CD4-positive, alpha-beta memory T cell (primary cell): ENCODE results near the gene JAK1. TPM values are rescaled to one million over a fixed set of nuclear protein-coding genes. Genes with fewer than 3 reads are reported as not detected.
A peak's percentile ranks its signal among the peaks of the same experiment; 100 is the strongest.

Experiments used
- CTCF ChIA-PET: fragments of 350-600 bp; sonication (Branson Sonifier 250); formaldehyde crosslinking; loops from one replicate; lab custom pipeline; 2021; ENCODE audit warnings: inconsistent platforms; ENCODE audit not compliant: partially characterized antibody; lab: Charles Lee
- POLR2A ChIA-PET: fragments of 350-600 bp; sonication (Branson Sonifier 250); formaldehyde crosslinking; loops from one replicate; lab custom pipeline; 2021; ENCODE audit not compliant: partially characterized antibody; lab: Charles Lee
- DNase-seq, 5 donors: peaks; one replicate each; pipeline versions ENCODE4 v3.0.0 to v3.0.0-alpha.2; 2020 to 2022; ENCODE audit warnings: mixed read lengths in 1 of 5
- H3K27ac ChIP-seq: one replicate; pipeline ENCODE4 v1.7.0; 2013; ENCODE audit warnings: low read depth, low read length
- H3K27me3 ChIP-seq: 2 replicates; pipeline ENCODE4 v1.7.0; 2013; ENCODE audit warnings: mild to moderate bottlenecking, low read length, moderate library complexity; ENCODE audit not compliant: insufficient read depth
- H3K36me3 ChIP-seq: 2 replicates; pipeline ENCODE4 v1.7.0; 2013; ENCODE audit warnings: mild to moderate bottlenecking, low read length, moderate library complexity; ENCODE audit not compliant: insufficient read depth
- H3K4me1 ChIP-seq: 2 replicates; pipeline ENCODE4 v1.7.0; 2013; ENCODE audit warnings: mild to moderate bottlenecking, low read length, moderate library complexity; ENCODE audit not compliant: insufficient read depth
- H3K4me3 ChIP-seq, 2 donors: one replicate each; pipeline ENCODE4 v1.7.0; 2013; ENCODE audit warnings: low read length in 2 of 2, mild to moderate bottlenecking in 1 of 2
- H3K9me3 ChIP-seq, 2 donors: one replicate each; pipeline ENCODE4 v1.7.0; 2013; ENCODE audit warnings: low read length in 2 of 2, control low read depth in 1 of 2; ENCODE audit not compliant: control insufficient read depth in 1 of 2
- H3K27ac Mint-ChIP-seq, 7 donors: one replicate each; pipeline ENCODE4 v1.8.0; 2020 to 2021; ENCODE audit warnings: mixed read lengths in 7 of 7, mild to moderate bottlenecking in 6 of 7, inconsistent platforms in 3 of 7, moderate library complexity in 3 of 7
- H3K27me3 Mint-ChIP-seq, 2 donors: one replicate each; pipeline ENCODE4 v1.8.0; 2020 to 2021; ENCODE audit warnings: mixed read lengths in 2 of 2
- H3K36me3 Mint-ChIP-seq, 2 donors: one replicate each; pipeline ENCODE4 v1.8.0; 2020 to 2021; ENCODE audit warnings: mixed read lengths in 2 of 2, inconsistent platforms in 1 of 2, mild to moderate bottlenecking in 1 of 2
- H3K4me1 Mint-ChIP-seq, 4 donors: one replicate each; pipeline ENCODE4 v1.8.0; 2020 to 2021; ENCODE audit warnings: mixed read lengths in 4 of 4, mild to moderate bottlenecking in 1 of 4
- H3K4me3 Mint-ChIP-seq, 8 donors: one replicate each; pipeline ENCODE4 v1.8.0; 2020 to 2021; ENCODE audit warnings: mixed read lengths in 8 of 8, mild to moderate bottlenecking in 7 of 8, moderate library complexity in 6 of 8, inconsistent platforms in 3 of 8
- H3K9me3 Mint-ChIP-seq, 8 donors: one replicate each; pipeline ENCODE4 v1.8.0; 2020 to 2021; ENCODE audit warnings: mixed read lengths in 8 of 8, mild to moderate bottlenecking in 5 of 8, inconsistent platforms in 3 of 8, moderate library complexity in 1 of 8
- intact Hi-C: fragments of 100-400 bp; cut with micrococcal nuclease; formaldehyde crosslinking; loops from one replicate; pipeline ENCODE4 v1.15.1; 2023
- polyA plus RNA-seq, 2 donors: library from polyadenylated mRNA; unstranded; fragments of 300-500 nt; fragmentation: Illumina TruSeq; gene quantifications; one replicate each; pipeline ENCODE4 v1.2.3, GENCODE V29; 2021
- total RNA-seq, 2 experiments: library from RNA; stranded (reverse); gene quantifications; one replicate each; pipeline ENCODE4 v1.2.3, GENCODE V29; 2021

JAK1 gene
- total and polyA plus RNA-seq, 4 experiments from 2014 or later: 163 to 372 (median 314) TPM

- no peaks in the 10 kb centered on the region for H3K4me1 ChIP-seq
- POLR2A ChIA-PET: interaction anchor here (0.8 kb wide), 1 partner anchor 14 kb away, joined by 3 read pairs; no protein-coding TSS in a partner anchor
- Mint-ChIP-seq H3K27ac (peak overlapping the region in 1 of 7 donors; percentile 61), H3K9me3 (no peaks in the 10 kb centered on the region), H3K4me1 (peaks cover 0 to 6% (median under 1%) of the 10 kb centered on the region in 4 donors), H3K36me3 (no peaks in the 10 kb centered on the region), H3K4me3 (peak overlapping the region in 1 of 8 donors; percentile 78), H3K27me3 (no peaks in the 10 kb centered on the region)
- H3K27me3 ChIP-seq: no peaks in the 10 kb centered on the region
- no peak for DNase-seq
- CTCF ChIA-PET: no interaction called here
- no peak overlapping the region for H3K4me3 ChIP-seq
- no peak overlapping the region for H3K27ac ChIP-seq
- intact Hi-C loops: no loop called here
- no peaks in the 10 kb centered on the region for H3K36me3 ChIP-seq
- H3K9me3 ChIP-seq: no peaks in the 10 kb centered on the region
Measured at GRCh38 chr1:64973061-64973647, 6.8 kb upstream of the JAK1 start.

GRCh38 chr1:64969305-64970046, 3.1 kb upstream of the JAK1 start:
- ChIA-PET POLR2A (interaction anchor here (1.8 kb wide), 1 partner anchor 9 kb away, joined by 5 read pairs; no protein-coding TSS in a partner anchor), CTCF (interaction anchor here (0.7 to 1.1 kb wide), 2 partner anchors 17 to 106 kb away, joined by 3 to 4 read pairs; no protein-coding TSS in a partner anchor)
- no peaks in the 10 kb centered on the region for H3K9me3 ChIP-seq
- H3K36me3 ChIP-seq: no peaks in the 10 kb centered on the region
- intact Hi-C loops: loop anchor here (10.0 kb wide), 1 partner anchor 225 kb away; the partner anchor contains the start of gene RAVER2
- H3K9me3 Mint-ChIP-seq: no peaks in the 10 kb centered on the region
- no peak for DNase-seq
- peaks cover 16% of the 10 kb centered on the region for H3K4me1 ChIP-seq
- no peak overlapping the region for H3K4me3 Mint-ChIP-seq
- H3K4me1 Mint-ChIP-seq: peaks cover 18 to 26% (median 25%) of the 10 kb centered on the region in 4 donors
- H3K27me3 ChIP-seq: no peaks in the 10 kb centered on the region
- H3K27ac Mint-ChIP-seq: no peak overlapping the region
- H3K4me3 ChIP-seq: no peak overlapping the region
- H3K36me3 Mint-ChIP-seq: peaks cover 0 to 13% of the 10 kb centered on the region in 2 donors
- H3K27ac ChIP-seq: no peak overlapping the region
- H3K27me3 Mint-ChIP-seq: no peaks in the 10 kb centered on the region

- H3K9me3 ChIP-seq: no peaks in the 10 kb centered on the region
- no peaks in the 10 kb centered on the region for H3K27me3 Mint-ChIP-seq
- H3K9me3 Mint-ChIP-seq: no peaks in the 10 kb centered on the region
- DNase-seq: no peak
- peak overlapping the region; percentile 80 to 97 (median 93) for H3K27ac Mint-ChIP-seq
- intact Hi-C loops: loop anchor here (2.0 to 10.0 kb wide), 4 partner anchors 45 to 453 kb away; partner anchors contain the start of genes LEPR, LEPROT and RAVER2
- H3K4me3 Mint-ChIP-seq: peak overlapping the region; percentile 22 to 95 (median 90)
- no peaks in the 10 kb centered on the region for H3K36me3 ChIP-seq
- no peak overlapping the region for H3K27ac ChIP-seq
- peaks cover 0 to 13% of the 10 kb centered on the region in 2 donors for H3K36me3 Mint-ChIP-seq
- CTCF ChIA-PET: interaction anchor here (0.9 to 2.6 kb wide), 2 partner anchors 12 to 108 kb away, joined by 3 to 12 read pairs; no protein-coding TSS in a partner anchor
- POLR2A ChIA-PET: interaction anchor here (0.9 to 4.6 kb wide), 10 partner anchors 12 to 102 kb away, joined by 3 to 62 read pairs (median 14); no protein-coding TSS in a partner anchor
- H3K4me1 ChIP-seq: peaks cover 37% of the 10 kb centered on the region
- no peak overlapping the region for H3K4me3 ChIP-seq
- peaks cover 30 to 40% (median 35%) of the 10 kb centered on the region in 4 donors for H3K4me1 Mint-ChIP-seq
- H3K27me3 ChIP-seq: no peaks in the 10 kb centered on the region
Measured at GRCh38 chr1:64967381-64967780, 1.0 kb upstream of the JAK1 start.

GRCh38 chr1:64965366-64966157, 787 bp downstream of the JAK1 start:
- H3K4me3 ChIP-seq: peak overlapping the region; percentile 93 to 95
- Mint-ChIP-seq H3K4me1 (peaks cover 38 to 50% (median 44%) of the 10 kb centered on the region in 4 donors), H3K27me3 (no peaks in the 10 kb centered on the region), H3K36me3 (peaks cover 0 to 16% of the 10 kb centered on the region in 2 donors), H3K27ac (peak overlapping the region; percentile 91 to 97 (median 97)), H3K9me3 (no peaks in the 10 kb centered on the region), H3K4me3 (peak overlapping the region; percentile 81 to 97 (median 94))
- POLR2A ChIA-PET: interaction anchor here (0.6 to 4.6 kb wide), 36 partner anchors 8 to 1372 kb away, joined by 3 to 62 read pairs (median 5); partner anchors contain the start of gene PGM1
- H3K4me1 ChIP-seq: peaks cover 56% of the 10 kb centered on the region
- H3K36me3 ChIP-seq: no peaks in the 10 kb centered on the region
- H3K27me3 ChIP-seq: no peaks in the 10 kb centered on the region
- no peaks in the 10 kb centered on the region for H3K9me3 ChIP-seq
- intact Hi-C loops: loop anchor here (1.0 to 10.0 kb wide), 9 partner anchors 17 to 455 kb away; partner anchors contain the start of genes LEPR, LEPROT and RAVER2
- peak overlapping the region; percentile 96 for H3K27ac ChIP-seq
- CTCF ChIA-PET: interaction anchor here (0.9 to 2.6 kb wide), 8 partner anchors 14 to 138 kb away, joined by 3 to 12 read pairs (median 3); no protein-coding TSS in a partner anchor
- peak; percentile 78 to 87 (median 82) for DNase-seq

GRCh38 chr1:64963466-64963865, 2.9 kb downstream of the JAK1 start:
- Histone ChIP-seq H3K27ac (peak overlapping the region; percentile 96), H3K36me3 (no peaks in the 10 kb centered on the region), H3K9me3 (no peaks in the 10 kb centered on the region), H3K4me1 (peaks cover 76% of the 10 kb centered on the region), H3K27me3 (no peaks in the 10 kb centered on the region), H3K4me3 (peak overlapping the region in 1 of 2 donors; percentile 93)
- no peak for DNase-seq
- Mint-ChIP-seq H3K27me3 (no peaks in the 10 kb centered on the region), H3K27ac (peak overlapping the region; percentile 71 to 97 (median 84)), H3K9me3 (no peaks in the 10 kb centered on the region), H3K4me3 (peak overlapping the region; percentile 81 to 97 (median 94)), H3K36me3 (peaks cover 0 to 16% of the 10 kb centered on the region in 2 donors), H3K4me1 (peaks cover 38 to 63% (median 50%) of the 10 kb centered on the region in 4 donors)
- intact Hi-C loops: loop anchor here (10.0 kb wide), 1 partner anchor 219 kb away; the partner anchor contains the start of gene RAVER2
- ChIA-PET CTCF (interaction anchor here (2.4 kb wide), 1 partner anchor 86 kb away, joined by 16 read pairs; no protein-coding TSS in a partner anchor), POLR2A (interaction anchor here (0.6 to 2.7 kb wide), 9 partner anchors 9 to 112 kb away, joined by 3 to 13 read pairs (median 4); no protein-coding TSS in a partner anchor)

GRCh38 chr1:64962441-64962840, 3.9 kb downstream of the JAK1 start:
- H3K27me3 Mint-ChIP-seq: no peaks in the 10 kb centered on the region
- Histone ChIP-seq H3K4me3 (no peak overlapping the region), H3K27ac (peak overlapping the region; percentile 10), H3K9me3 (no peaks in the 10 kb centered on the region), H3K27me3 (no peaks in the 10 kb centered on the region), H3K4me1 (peaks cover 83% of the 10 kb centered on the region), H3K36me3 (no peaks in the 10 kb centered on the region)
- H3K27ac Mint-ChIP-seq: peak overlapping the region; percentile 60 to 95 (median 89)
- CTCF ChIA-PET: interaction anchor here (0.8 to 2.4 kb wide), 12 partner anchors 9 to 113 kb away, joined by 3 to 16 read pairs (median 3); no protein-coding TSS in a partner anchor
- peak overlapping the region; percentile 74 to 95 (median 84) for H3K4me3 Mint-ChIP-seq
- POLR2A ChIA-PET: interaction anchor here (0.6 to 2.7 kb wide), 17 partner anchors 8 to 113 kb away, joined by 3 to 13 read pairs (median 4); no protein-coding TSS in a partner anchor
- H3K4me1 Mint-ChIP-seq: peaks cover 31 to 62% (median 46%) of the 10 kb centered on the region in 4 donors
- intact Hi-C loops: loop anchor here (10.0 kb wide), 1 partner anchor 218 kb away; the partner anchor contains the start of gene RAVER2
- peak; percentile 32 to 51 (median 39) for DNase-seq
- H3K36me3 Mint-ChIP-seq: peaks cover 0 to 16% of the 10 kb centered on the region in 2 donors
- H3K9me3 Mint-ChIP-seq: no peaks in the 10 kb centered on the region
